Activated T-cell treated with anti-CD3 and anti-CD28 coated beads for 4 hours (primary cell): ENCODE results near the gene IP6K1.
A peak's percentile ranks its signal among the peaks of the same experiment; 100 is the strongest.
"Not testable (repeated sequence)": the region's sequence is repeated elsewhere in the genome, so short reads cannot be mapped to it uniquely, and the experiment has no call there.

ENCODE experiments used
- DNase-seq: peaks from one replicate; pipeline ENCODE4 v3.0.0-alpha.2; 2020

Gene IP6K1

GRCh38 chr3:49685846-49686245 lies 100.5 kb downstream of the IP6K1 start:
- not testable (repeated sequence) for DNase-seq

GRCh38 chr3:49685103-49685502 lies 101.2 kb downstream of the IP6K1 start:
- DNase-seq: not testable (repeated sequence)

GRCh38 chr3:49684453-49684852 lies 101.9 kb downstream of the IP6K1 start:
- DNase-seq: not testable (repeated sequence)

- no peak for DNase-seq
Measured at GRCh38 chr3:49683162-49683561, 103.2 kb downstream of the IP6K1 start.

- no peak for DNase-seq
Measured at GRCh38 chr3:49681543-49681942, 104.8 kb downstream of the IP6K1 start.

GRCh38 chr3:49681232-49681522 lies 105.2 kb downstream of the IP6K1 start:
- DNase-seq: no peak

GRCh38 chr3:49680493-49681231 lies 105.7 kb downstream of the IP6K1 start:
- no peak for DNase-seq

GRCh38 chr3:49675912-49676311 lies 110.4 kb downstream of the IP6K1 start:
- DNase-seq: no peak

- DNase-seq: peak; percentile 22
Measured at GRCh38 chr3:49674497-49674983, 111.8 kb downstream of the IP6K1 start.
